NCI-H510A (cell line): Measurements from ENCODE around the gene NR0B2.
"Not testable (repeated sequence)": the region's sequence is repeated elsewhere in the genome, so short reads cannot be mapped to it uniquely, and the experiment has no call there.

Experiments
- DNase-seq: peaks from one replicate; lab custom pipeline; 2025; lab: John Stamatoyannopoulos, UW

The NR0B2 gene

DNA sequence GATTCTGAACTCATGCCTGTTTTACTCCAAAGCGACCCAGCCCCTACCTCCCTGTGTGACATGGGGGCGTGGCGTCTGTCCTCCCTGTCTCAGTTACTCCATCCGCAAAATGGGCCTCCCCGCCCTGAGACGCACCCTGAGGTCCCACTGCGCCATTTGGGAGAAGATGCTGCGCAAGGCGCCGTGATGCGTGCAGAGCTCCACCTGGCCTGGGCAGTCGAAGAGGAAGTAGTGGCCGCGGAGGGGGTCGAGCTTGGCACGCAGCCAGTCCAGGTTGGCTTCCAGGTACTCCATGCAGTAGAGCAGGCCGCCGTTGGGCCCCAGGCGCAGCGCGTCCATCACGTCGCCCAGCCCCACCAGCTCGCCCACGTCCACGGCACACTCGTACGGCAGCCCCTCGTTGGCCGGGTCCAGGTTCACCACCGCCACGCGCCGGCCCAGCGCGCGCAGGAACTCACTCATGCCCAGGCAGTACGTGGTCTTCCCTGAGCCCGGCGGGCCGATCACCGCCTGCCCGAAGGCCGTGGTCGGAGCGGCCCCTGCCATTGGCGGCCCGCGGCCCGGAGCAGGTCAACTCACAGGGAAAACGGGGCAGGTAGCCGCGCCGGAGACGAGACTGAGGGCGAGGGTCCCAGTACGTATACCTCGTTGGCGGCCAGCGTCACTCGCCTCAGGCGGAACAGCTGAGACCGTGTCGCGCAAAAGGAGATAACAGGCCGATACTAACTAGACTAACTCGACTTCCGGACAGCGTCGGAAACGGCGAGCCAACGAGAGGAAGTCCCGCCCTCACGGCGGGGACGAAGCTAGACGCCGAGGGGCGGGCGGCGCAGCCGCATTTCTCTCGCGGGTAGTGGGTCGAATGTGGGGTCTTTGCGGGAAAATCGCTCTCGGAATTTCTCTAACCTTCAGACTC is 24.0 kb downstream of the NR0B2 start, which contains the start of gene GPN2:
Gene GPN2, minus strand, starts transcription at position 733 of the 916 bp plus-strand sequence. Its CDS starts 187 bp downstream, at position 546.
- DNase-seq = peak; percentile 61

DNA sequence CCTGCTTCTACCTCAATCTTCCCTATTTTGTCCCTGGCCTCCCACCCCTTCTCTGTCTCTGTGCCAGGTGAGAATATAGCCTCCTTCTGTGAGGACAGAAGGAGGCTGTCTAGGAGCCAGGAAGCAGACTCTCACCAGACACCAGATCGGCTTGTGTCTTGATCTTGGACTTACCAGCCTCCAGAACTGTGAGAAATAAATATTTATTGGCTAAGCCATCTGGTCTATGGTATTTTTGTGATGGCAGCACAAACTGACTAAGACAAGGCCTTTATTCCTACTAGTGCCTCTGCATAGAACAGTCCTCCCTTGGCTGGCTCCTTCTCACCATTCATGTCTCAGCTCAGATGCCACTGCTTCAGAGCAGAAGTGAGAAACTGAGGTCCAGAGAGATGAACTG is 25.5 kb downstream of the NR0B2 start:
- DNase-seq = no peak

DNA sequence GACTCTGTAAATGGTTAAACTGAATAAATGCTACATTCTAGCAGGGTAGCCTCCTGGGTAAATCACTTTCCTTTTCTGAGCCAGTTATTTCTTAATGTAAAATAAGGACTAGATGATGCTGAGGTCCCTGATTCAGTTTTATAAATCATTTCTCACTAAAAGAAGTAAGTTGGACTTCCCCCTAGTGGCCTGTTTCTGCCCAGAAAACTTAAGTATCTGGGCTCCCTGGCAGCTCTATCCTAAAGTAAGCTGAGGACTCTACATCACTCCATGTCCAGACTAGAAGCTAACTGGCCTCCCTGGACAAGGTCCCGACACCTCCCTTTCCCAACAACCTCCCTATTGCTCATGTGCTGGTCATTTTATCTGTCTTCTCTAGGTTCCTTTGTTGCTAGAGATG is 26.6 kb downstream of the NR0B2 start:
- no peak for DNase-seq

- DNase-seq = no peak
These were observed 30.9 kb downstream of the NR0B2 start for GRCh38 chr1:26882696-26883463.

- DNase-seq = not testable (repeated sequence)
These were observed 32.2 kb downstream of the NR0B2 start for GRCh38 chr1:26881611-26882010.

GRCh38 chr1:26879793-26880192 is 34.0 kb downstream of the NR0B2 start:
- no peak for DNase-seq

DNA sequence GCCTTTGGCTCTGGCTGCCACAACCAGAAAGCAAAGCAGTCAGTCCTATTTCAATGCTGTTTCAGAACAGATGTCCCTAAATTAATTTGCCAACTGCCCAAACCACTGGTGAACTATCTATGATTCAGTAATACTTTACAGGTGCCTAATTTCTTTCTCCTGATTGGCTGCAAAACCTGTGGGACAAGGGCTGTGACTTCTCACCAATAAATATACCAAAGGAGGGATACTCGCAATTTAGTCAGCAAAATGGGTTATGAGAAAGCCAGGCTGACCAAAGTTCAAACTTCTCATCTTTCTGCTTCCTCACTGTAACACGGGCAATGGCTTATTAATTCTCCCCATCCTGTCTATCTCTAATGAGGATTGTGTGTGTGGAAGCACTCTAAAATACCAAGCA is 36.4 kb downstream of the NR0B2 start:
- DNase-seq = no peak

- DNase-seq = no peak
These were observed 38.9 kb downstream of the NR0B2 start for GRCh38 chr1:26874896-26875295.

DNA sequence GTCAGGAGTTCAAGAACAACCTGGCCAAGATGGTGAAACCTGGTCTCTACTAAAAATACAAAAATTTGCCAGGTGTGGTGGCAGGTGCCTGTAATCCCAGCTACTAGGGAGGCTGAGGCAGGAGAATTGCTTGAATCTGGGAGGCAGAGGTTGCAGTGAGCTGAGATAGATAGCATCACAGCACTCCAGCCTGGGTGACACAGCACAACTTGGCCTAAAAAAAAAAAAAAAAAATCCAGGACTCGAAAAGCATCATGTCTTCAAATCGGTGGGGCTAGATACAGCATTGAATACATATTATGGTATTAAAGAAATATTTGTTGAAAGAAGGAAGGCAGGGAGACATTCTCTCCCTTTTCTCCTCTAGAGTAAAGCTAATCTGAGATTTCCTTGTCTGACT is 40.7 kb downstream of the NR0B2 start:
- DNase-seq = not testable (repeated sequence)

GRCh38 chr1:26864610-26865480 is 48.9 kb downstream of the NR0B2 start:
- DNase-seq = peak; percentile 96

GRCh38 chr1:26863685-26864077 is 50.1 kb downstream of the NR0B2 start:
- DNase-seq = no peak

GRCh38 chr1:26862781-26863684 is 50.7 kb downstream of the NR0B2 start, which contains the start of gene SFN:
SFN (plus strand) TSS chr1:26863149; CDS start chr1:26863213, 64 bp downstream.
- DNase-seq = peak; percentile 92

DNA sequence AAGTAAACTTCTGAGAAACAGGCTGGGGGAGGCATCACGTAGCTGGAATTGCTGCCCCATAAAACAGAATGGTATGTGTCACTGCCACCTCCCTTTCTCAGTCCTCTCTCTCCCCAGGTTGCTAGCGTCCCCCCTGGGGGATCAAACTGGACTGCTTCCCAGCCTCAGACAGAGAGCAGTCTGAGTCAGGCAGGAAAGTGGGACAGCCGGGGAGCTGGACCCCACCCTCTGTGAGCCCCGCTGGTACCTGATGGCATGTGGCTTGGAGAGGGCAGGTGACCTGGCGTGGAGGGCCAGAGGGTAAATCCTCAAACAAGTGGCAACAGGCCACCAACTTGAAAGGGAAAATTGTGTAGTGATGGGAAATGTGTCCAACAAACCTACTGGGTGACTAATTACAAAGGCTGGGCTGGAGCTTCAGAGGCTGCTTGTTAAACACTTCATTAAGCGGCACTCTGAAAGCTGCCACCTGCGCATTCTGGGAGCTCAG is 51.8 kb downstream of the NR0B2 start:
- DNase-seq = no peak
